Measurements from ENCODE around the gene ZNF888.
A peak's percentile ranks its signal among the peaks of the same experiment; 100 is the strongest.
"Not testable (repeated sequence)": the region's sequence is repeated elsewhere in the genome, so short reads cannot be mapped to it uniquely, and the experiment has no call there.

Gene ZNF888

GRCh38 chr19:52898101-52898500, 25.1 kb downstream of the ZNF888 start:
- TF ChIP-seq, protein P1, sequence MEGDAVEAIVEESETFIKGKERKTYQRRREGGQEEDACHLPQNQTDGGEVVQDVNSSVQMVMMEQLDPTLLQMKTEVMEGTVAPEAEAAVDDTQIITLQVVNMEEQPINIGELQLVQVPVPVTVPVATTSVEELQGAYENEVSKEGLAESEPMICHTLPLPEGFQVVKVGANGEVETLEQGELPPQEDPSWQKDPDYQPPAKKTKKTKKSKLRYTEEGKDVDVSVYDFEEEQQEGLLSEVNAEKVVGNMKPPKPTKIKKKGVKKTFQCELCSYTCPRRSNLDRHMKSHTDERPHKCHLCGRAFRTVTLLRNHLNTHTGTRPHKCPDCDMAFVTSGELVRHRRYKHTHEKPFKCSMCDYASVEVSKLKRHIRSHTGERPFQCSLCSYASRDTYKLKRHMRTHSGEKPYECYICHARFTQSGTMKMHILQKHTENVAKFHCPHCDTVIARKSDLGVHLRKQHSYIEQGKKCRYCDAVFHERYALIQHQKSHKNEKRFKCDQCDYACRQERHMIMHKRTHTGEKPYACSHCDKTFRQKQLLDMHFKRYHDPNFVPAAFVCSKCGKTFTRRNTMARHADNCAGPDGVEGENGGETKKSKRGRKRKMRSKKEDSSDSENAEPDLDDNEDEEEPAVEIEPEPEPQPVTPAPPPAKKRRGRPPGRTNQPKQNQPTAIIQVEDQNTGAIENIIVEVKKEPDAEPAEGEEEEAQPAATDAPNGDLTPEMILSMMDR (IDR thresholded peaks at IDR 0.05; ENCODE audit: low read depth, low read length), result no peak
- peak overlapping the region; percentile 74 for H3K4me3 ChIP-seq (ENCODE audit: low read depth, low read length)

- TF ChIP-seq, protein P1 (IDR thresholded peaks at IDR 0.05; ENCODE audit: low read depth, low read length), result no peak
- peak within 1 kb of the TSS; percentile 74 for H3K4me3 ChIP-seq (ENCODE audit: low read depth, low read length)
These were observed 25.9 kb downstream of the ZNF888 start, which contains the start of gene ZNF320 for GRCh38 chr19:52897138-52897935. Gene ZNF320, minus strand, starts transcription at chr19:52897635. Its CDS starts 7,380 bp downstream, at chr19:52890255.

DNA sequence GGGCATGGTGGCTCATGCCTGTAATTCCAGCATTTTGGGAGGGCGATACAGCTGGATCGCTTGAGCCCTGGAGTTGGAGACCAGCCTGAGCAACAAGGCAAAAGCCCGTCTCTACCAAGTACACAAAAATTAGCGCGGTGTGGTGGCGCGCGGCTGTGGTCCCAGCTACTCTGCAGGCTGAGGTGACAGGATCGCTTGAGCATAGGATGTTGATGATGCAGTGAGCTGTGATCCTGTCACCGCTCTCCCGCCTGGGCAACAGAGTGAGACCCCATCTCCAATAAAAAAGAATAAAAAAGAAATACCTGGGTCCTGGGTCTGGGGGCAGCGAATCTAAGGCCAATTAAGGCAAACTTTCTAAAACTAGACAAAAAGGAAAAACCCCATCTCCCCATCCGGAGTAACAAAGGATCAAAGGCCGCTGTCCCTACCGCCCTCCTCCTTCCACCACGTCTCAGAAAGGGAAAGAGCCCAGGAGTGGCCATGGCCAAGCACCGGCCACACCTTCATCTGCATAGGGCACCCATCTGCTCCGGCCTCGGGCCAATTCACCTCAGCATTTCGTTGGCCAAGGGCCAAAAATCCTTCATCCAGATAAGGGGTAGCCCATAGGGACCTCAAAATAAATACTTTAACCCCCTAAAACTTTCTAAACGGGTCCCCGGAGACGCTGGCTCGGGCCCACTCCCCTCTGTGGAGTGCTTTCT, 26.6 kb downstream of the ZNF888 start:
- H3K4me3 ChIP-seq (ENCODE audit: low read depth, low read length), result peak overlapping the region; percentile 74
- TF ChIP-seq, protein P1 (IDR thresholded peaks at IDR 0.05; ENCODE audit: low read depth, low read length), result no peak

DNA sequence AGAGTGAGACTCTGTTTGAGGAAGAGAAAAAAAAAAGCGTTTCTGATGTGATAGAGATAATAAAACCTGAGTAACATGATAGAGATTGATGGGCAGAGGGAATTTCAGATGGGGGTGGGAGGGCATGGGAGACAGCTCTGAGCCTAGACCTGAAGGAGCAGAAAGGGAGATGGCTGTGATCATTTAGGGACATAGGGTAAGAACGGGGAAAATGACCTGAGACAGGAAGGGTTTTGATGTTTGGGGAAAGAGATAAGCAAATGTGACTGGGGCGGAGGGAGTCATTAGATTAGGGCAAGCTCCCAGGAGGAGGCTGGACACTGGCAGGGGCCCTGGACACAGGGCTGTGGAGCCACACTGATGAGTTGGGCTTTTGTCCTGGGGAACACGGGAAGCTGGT, 31.9 kb downstream of the ZNF888 start:
- H3K4me3 ChIP-seq (ENCODE audit: low read depth, low read length), result no peak overlapping the region
- TF ChIP-seq, protein P1 (IDR thresholded peaks at IDR 0.05; ENCODE audit: low read depth, low read length), result no peak

GRCh38 chr19:52889931-52890330, 33.3 kb downstream of the ZNF888 start:
- TF ChIP-seq, protein P1 (IDR thresholded peaks at IDR 0.05; ENCODE audit: low read depth, low read length), result no peak
- H3K4me3 ChIP-seq (ENCODE audit: low read depth, low read length), result no peak overlapping the region

GRCh38 chr19:52889076-52889475, 34.2 kb downstream of the ZNF888 start:
- TF ChIP-seq, protein P1 (IDR thresholded peaks at IDR 0.05; ENCODE audit: low read depth, low read length), result no peak

DNA sequence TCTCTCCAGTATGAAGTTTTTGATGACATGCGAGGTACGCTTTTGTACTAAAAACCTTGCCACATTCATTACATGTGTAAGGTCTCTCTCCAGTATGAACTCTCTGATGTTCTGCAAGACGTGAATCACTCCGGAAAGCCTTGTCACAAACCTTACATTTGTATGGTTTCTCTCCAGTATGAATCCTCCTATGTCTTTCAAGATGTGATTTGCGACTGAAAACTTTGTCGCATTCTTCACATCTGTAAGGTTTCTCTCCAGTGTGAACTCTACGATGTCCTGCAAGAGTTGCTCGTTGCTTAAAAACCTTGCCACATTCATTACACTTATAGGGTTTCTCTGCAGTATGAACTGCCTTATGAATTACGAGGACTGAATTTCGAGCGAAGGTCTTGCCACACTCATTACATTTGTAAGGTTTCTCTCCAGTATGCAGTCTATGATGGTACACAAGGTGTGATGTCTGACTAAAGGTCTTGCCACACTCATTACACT, 42.3 kb downstream of the ZNF888 start:
- H3K4me3 ChIP-seq (ENCODE audit: low read depth, low read length), result no peak overlapping the region

More at GRCh38 chr19:52889076-52889475, 34.2 kb downstream of the ZNF888 start:
- no peak overlapping the region for H3K4me3 ChIP-seq (ENCODE audit: low read depth, low read length)

DNA sequence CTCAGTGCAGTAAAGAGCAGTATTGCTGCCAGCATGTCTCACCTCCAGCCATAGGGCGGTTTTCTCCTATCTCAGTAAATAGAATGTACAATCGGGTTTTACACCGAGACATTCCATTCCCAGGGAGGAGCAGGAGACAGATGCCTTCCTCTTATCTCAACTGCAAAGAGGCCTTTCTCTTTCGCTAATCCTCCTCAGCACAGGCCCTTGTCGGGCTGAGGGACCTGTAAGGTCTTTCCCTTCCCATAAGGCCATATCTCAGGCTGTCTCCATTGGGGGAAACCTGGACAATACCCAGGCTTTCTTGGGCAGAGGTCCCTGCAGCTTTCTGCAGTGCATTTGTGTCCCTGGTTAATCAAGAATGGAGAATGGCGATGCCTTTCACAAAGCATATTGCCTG, 50.2 kb downstream of the ZNF888 start:
- not testable (repeated sequence) for H3K4me3 ChIP-seq (ENCODE audit: low read depth, low read length)

More for the DNA sequence above, 42.3 kb downstream of the ZNF888 start:
- TF ChIP-seq, protein P1 (IDR thresholded peaks at IDR 0.05; ENCODE audit: low read depth, low read length), result no peak
